ENCODE data around the gene GALNT8.
"Not testable (repeated sequence)": the region's sequence is repeated elsewhere in the genome, so short reads cannot be mapped to it uniquely, and the experiment has no call there.

GALNT8 gene

DNA sequence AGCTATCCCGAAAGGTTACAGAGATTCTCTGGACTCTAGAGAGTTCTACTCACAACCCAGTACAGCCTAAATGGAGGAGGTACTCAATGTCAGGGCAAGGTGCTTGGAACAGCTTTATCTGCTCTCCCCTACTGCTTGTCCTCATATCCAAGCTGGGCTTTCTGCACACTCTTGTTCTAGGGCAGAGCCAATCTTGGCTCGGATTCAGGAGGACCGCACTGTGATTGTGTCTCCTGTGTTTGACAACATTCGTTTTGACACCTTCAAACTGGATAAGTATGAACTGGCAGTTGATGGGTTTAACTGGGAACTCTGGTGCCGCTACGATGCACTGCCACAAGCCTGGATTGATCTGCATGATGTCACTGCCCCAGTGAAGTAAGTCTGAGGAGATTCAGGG lies 25.0 kb downstream of the GALNT8 start:
- no peak for DNase-seq

DNA sequence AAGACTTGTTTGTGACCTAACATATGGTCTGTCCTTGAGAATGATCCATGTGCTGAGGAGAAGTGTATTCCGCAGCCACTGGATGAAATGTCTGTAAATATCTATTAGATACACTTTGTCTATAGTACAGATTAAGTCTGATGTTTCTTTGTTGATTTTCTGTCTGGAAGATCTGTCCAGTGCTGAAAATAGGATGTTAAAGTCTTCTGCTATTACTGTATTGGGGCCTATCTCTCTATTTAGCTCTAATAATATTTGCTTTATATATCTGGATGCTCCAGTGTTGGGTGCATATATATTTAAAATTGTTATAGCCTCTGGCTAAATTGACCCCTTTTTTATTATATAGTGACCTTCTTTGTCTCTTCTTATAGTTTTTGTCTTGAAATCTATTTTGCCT lies 31.5 kb downstream of the GALNT8 start:
- not testable (repeated sequence) for DNase-seq

DNA sequence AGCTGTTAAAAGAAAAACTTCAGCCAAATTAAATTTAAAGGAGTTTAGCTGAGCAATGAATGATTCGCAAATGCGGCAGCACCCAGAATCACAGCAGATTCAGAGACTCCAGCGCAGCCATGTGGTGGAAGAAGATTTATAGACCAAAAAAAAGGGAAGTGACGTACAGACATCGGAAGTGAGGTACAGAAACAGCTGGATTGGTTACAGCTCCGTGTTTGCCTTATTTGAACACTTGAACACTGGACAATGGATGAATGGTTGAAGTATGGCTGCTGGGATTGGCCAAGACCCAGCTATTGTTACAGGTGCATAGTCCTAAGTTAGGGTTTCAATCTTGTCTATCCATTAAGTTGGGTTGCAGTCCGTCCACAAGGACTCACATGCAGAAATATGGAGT lies 42.6 kb downstream of the GALNT8 start:
- no peak for DNase-seq

DNA sequence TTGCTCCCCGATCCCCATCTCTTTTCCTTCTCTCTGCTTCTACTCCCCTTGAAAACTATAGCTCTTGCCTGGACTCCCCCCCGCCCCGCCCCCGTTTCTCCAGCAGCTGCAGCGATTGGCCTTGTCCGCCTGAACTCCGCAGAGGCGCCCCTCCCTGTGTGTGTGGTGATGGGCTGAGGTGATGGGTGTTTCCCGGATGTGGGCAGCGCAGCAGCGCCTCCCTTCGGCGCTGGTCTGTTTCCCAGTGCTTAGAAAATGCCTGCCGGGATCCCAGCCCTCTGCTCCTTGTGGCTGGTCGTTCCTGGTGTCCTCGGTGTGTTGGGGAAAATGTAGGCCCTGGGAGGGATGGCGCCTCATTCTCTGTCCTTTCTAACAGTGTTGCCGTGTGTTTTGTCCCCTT lies 43.3 kb downstream of the GALNT8 start:
- peak; percentile 75 to 90 for DNase-seq

DNA sequence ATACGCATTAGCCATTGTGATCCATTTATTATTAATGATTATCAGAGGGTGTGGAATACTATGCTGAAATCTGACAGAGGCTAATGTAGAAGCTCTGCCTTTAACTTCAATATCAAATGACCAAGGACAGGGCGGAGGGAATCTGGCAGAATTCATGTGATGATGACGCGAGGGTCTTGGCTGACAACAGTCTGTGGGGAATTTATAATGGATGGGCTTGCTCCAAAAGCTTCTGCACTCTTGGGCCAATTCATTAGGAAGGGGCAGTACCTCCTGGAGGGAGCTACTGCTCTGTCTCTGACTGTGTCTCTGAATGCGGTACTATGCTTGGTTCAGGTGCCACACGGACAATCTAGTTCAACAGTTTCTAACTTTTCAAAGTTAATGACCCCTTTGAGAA lies 46.2 kb downstream of the GALNT8 start:
- DNase-seq, result no peak

DNA sequence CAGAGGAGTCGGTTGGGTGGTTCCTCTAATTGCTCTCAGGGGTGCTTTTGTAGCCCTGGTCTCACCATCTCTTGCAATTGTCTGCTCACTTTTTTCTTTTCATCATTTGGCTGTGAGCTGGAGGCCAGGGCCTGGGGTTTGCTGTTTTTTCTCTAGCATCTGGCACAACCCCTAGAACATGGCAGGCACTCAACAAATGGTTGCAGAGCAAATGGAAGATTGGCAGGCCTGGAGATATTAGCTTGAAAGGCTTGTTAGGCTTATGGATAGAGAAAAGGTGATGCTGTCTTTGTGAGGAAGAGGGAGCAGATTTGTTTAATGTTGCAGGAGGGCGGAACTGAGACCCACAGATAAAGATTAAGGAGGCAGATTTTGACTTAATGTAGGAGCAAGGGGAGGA lies 47.0 kb downstream of the GALNT8 start:
- DNase-seq, result no peak

DNA sequence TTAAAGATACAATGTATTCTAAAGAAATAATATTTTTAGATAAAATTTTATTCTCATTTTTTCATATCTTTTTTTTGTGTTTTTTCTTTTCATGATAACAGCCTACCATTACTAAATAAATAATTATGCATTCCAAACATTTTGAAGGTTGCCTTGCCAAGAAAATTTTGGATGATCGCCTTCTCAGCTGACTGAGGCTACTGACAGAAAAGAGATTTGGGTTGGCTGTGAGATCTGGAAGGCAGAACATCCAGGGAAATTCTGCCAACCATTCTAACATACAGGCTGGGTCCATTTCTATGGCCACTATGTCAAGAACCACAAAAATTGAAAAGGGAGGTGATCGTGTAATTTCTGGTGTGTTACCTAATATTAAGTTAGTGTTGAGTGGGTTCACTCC lies 48.1 kb downstream of the GALNT8 start:
- DNase-seq, result no peak

DNA sequence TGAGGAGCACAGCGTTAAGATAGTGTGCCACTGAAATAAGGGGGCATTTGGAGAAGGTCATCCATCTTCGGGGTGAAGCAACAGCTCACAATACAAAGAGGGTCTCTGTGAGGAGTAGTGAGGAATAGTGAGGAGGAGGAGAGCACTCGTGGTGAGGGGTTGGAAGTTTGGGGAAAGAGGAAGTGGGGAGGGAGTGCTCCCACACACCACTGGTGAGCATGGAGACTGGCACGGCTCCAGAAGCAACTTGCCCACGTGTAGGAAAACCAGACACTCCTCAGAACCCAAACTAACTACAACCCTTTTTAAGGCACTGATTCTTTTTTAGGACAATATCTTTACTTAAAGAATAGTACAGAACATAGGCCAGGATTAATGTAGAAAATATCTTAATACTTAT lies 48.9 kb downstream of the GALNT8 start:
- DNase-seq, result no peak

DNA sequence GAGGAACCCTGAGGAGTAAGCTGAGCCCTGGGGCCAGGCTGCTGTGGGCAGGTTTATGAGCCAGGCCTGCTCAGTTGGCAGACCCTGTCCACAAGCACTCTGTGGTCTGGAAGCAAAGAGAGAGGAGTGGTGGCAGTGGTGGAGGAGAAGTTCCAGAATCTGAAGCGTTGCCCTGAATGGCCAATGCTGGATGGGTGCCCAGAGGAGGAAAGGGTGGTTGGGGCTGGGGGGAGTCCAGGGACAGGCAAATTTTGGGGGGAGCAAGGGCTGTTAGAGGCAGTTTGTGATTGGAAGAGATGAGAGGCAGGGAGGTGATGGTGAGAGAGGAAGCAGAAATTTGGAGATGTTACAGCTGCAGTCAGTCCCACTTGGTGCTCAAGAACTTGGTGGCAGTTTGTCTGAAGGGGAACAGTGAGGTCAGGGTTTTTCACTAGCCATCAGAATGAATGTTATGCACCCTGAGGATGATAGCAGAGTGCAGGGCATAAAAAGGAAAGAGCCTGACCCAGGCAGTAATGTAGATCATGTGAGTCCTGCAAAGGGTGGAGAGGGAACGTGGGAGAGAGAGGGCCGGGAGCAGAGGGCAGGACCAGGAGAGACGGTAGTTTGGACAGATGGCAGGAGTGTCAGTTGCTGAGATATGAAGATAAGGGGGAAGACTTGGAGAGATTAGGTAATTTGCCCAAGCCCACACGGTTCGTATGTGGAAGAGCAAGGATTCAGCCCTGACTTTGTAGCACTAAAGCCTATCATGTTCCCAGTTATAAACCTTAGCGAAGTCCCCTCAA lies 51.2 kb downstream of the GALNT8 start:
- no peak for DNase-seq

DNA sequence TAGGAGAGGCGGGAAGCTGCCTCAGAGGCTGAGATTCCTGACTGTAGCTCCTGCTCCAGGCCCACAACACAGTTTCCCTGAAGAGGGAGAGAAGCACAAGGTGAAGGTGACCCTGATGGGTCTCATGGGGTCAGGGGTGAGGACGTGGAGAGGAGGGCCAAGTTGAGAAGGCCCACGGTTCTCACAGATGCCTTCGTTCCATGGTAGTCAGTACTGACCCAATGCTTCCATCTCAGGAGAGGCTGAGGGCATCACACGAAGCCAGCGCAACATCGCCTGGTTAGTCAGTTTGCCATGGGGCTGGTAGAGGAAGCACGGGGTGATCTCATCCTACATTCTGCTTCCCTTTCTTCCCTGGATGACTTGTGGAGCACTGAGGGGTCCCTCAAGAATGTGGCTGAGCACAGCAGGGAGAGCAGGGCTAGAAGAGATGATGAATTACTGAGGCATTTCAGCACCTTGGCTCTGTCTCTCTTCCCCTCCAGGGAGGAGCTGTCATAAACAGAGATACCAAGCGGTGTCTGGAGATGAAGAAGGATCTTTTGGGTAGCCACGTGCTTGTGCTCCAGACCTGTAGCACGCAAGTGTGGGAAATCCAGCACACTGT lies 51.9 kb downstream of the GALNT8 start:
- no peak for DNase-seq

DNA sequence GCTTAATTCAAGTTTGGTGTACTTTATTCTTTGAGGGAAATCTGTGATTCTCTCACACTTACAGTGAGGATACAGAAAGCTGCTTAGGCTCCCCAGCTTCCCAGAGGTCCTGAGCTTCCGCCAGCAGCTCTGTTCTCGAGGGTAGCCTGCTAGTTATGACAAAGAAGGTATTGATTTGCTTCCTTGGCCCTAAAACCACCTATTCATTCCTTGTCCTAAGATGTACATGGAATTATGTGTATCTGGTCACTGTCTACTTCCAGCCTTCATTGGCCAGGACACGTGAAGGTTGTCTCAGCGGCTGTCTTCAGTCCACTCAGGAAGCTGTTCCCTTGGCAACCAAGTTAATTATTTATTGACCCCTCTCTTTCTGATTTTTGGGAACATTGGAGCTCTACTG lies 55.7 kb downstream of the GALNT8 start:
- DNase-seq, result no peak

DNA sequence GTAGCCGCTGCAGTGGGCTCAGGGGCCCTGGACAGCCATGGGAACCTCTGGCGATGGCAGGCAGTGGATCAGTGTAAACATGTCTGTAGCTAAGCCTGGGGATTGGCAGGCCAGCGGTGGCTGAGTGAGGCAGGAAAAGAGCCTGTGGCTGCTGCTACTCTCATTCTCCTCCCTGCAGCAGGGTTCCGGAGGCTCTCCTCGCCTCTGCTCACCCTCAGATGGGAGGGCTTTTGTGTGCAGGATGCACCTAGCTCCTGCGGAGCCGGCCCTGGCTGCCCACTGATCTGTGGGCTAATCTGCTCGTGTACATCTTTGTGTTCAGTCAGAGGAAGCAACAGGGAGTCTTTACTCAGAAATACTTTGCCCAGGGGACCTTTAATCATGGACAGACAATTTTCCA lies 59.5 kb downstream of the GALNT8 start:
- no peak for DNase-seq

DNA sequence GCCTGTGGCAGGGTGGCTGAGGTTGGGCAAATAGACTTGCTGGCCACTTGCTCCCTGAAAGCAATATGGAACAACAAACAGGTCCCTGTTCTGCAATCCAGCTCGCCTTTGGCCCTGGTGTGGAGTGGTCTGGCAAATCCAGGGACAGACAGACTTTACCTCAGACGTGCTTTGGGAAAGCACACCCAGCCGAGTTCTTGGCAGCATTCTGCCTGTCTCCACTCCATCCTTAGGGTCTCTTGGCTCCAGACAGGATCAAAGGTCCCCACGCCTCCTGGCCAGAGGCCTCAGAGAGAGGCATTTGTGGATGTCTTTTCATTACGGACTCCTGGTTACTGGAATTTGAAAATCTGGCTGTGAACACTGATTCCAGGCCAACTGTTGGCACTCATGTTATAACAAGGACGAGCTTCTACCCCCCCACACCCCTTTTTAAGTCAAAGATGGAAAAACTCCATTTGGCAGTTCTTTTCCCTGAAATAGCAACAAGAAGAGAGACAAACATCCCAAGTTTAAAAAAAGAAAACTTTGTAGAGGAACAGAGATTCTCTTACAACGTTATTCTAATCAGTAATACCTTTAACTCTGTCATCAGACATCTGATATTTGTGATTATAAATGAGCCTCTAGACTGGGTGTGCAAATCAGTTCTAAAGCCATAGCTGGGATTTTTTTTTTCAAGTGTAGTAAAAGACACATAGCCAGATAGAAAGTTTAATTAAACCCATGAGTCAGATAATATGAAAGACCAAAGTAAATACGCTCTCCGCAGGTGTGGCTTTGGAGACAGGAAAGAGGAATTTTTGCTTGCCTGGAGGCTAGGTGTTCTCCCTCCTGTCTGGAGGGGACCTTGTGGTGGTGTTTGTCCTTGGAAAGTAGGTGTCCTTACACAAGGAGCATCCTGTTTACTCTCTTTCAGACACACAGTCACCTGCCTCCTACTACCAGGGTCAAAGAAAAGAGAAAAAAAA lies 60.7 kb downstream of the GALNT8 start:
- peak; percentile 11 to 34 for DNase-seq

DNA sequence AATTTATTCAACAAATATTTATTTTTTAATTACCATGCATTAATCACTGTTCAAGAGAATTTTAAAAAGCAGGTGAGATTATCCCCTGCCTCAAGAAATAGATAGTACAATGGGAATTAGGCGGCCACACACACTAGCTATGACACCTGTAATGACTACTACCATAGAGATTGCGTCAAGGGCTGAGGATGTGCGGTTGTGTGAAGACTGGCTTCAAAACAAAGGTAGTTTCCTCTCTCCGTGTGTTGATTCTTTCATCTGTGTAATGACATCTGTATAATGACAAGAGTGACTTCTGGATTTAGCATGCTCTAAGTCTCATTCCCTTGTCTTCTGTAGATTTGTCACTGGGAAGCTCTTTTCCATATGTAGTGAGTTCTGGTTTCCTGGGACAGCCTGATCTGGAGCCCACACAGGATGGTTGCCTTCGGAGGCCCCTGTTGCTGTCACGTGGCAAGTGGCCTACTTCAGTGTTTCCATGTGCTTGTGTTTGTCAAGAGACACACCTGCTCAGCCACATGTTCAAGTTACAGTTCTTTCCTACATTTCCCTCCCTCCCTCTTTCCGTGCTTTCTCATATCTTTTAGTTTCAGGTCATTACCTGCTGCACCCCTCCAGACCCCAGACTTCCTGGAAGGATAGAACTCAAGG lies 64.3 kb downstream of the GALNT8 start:
- DNase-seq, result no peak

DNA sequence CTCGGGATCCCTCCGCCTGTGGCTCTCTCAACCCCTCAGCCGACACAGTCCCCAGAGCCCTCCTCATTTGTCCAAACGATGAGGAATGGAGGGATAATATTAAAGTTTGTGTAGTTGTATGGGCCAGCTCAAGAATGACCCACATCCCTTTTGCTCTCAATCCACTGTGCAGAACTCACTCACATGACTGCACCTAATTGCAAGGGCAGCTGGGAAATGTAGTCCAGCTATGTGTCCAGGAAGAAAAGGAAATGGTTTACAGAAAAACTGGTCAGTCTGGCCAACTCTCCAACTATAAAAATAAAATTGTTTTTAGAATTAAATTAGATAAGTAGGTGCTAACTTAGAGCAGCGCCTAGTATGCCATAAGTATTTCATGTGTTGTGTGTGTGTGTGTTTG lies 66.6 kb downstream of the GALNT8 start:
- no peak for DNase-seq

DNA sequence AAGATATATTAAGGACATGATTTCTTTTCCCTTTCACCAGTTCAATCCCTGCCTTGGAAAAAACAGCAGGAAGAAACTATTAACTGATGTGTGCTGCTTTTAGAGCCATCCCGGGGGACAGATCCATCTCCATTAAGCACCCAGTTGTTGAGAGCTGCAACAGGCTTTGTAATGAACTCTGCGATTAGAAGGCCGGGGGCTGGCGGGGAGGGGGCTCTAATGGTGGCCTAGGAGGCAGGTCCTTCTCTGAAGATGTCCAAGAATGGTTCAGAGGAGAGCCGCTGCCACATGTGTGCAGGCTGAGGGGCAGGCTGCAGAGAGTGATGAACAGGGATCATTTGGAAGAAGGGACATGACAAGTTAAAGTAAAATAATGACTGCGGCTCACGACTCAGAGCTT lies 67.8 kb downstream of the GALNT8 start:
- DNase-seq, result no peak

DNA sequence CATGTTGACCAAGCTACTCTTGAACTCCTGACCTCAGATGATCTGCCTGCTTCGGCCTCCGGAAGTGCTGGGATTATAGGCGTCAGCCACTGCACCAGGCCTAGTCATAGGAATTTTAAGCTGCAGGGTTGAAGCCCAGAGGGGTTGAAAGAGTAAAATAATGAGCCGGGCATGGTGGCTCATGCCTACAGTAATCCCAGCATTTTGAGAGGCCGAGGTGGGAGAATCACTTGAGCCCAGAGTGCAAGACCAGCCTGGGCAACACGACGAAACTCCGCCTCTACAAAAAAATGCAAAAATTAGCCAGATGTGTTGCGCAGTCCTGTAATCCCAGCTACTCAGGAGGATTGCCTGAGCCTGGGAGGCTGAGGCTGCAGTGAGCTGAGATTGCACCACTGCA lies 69.6 kb downstream of the GALNT8 start:
- no peak for DNase-seq

DNA sequence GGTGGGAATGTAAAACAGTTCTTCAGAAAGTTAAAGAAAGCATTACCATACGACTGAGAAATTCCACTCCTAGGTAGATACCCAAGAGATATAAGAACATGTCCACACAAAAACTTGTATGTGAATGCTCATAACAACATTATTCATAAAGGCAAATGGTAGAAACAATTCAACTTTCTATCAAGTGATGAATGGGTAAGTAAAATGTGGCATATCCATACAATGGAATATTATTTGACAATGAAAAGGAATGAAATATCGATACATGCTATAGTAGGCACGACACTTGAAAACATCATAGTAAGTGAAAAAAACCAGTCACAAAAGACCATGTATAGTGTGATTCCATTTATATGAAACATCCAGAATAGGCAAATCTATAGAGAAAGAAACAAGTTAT lies 71.3 kb downstream of the GALNT8 start:
- no peak for DNase-seq

DNA sequence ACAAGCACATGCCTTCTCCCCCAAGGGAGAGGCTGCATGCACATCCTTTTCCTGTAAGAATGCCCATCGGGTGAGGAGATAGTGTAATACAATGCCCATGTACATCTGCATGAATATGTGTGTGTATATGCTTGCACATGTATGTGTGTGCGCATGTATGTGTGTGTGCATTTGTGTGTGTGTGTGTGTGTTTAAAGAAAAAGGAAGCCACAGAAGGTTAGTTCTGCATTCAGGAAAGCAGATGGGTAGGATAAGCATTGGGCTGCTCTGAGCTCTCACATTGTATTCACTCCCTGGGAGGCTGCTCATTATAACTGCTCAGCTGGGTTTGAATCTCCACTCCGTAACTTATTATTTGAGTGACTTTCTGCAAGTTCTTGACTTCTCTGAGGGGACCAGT lies 74.3 kb downstream of the GALNT8 start:
- no peak for DNase-seq

DNA sequence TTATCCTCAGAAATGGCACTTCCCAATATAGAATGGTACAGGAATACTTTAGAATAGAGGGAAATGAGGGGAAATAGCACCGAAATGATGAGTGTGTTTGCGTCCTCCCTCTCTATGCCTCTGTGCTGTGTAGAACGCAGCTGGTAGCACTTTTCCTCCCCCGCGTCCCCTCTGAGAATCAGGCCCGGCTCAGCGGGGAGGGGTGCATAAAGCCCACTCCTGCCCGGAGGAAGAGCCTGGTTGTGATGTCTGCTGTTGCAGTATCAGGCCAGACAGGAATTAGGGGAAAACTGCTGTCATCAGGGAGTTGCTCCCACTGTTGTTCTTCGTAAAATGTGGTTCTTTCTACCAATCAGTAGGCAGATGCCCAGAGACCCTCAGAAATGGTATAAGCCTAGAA lies 76.0 kb downstream of the GALNT8 start:
- DNase-seq, result no peak

DNA sequence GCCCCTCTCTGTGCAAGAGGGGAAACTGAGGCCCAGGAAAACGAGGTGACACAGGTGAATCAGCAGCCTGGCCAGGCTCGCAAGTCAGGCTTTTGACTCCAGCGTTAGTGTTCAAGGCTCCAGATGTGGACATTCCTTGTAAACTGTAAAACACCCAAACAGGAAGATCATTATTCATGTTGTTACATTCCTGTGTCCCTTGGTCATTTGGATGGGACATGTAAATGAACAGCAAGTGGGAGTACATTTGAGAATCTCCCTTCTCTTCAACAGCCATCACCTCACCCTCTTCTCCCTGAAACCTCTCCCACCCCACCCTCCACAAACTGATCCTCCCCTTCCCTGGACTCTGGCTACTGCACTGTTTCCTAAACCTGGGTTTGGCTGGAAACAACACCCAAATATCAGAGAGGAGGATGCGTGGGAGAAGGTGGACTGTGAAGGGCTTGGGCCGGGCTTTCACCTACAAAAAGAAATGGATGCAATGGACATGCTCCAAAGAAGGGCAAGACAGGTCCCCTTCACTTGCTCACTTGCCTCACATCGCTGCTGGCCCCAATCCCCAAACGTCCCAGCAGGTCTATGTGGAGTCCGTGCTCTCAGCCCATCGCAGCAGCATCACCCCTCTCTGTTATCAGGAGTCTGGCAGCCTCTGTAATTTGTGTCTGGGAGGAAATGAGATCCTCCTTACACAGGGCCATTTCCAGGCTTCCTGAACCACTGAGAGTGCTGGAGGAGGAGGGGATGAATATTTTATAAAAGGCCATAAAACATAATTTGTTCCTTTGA lies 76.7 kb downstream of the GALNT8 start:
- no peak for DNase-seq

DNA sequence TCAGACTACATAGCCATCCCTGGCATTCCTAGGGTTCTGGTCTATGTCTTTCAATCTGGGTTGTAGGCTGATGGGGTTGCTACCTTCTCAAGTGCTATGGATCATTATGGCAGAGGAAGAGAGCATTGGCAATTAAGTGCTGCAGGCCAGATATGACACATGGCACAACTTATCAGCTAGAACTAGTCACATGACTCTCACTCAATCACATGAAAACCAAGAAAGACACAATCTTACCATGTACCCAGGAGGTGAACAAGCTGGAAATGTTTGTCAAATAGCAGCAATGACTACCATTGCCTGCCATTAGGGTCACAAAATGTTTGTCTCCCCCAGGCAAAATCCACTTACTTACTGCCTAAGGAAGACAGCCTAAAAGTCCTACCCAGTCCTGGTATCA lies 80.4 kb downstream of the GALNT8 start:
- no peak for DNase-seq

Data from NCI-H2081 (cell line).